Measurements from ENCODE around the gene GSDMA. TPM values are rescaled to one million over a fixed set of nuclear protein-coding genes. Genes with fewer than 3 reads are reported as not detected.

Gene GSDMA
- total RNA-seq, 2 experiments from 2014 or later = 0.64 to 0.87 TPM

Small RNAs within 50 kb of the gene (microRNA-seq; reads per million reads assigned to microRNA genes)
- gene MIR6884 (ENCODE audit: borderline microRNAs expressed, borderline number of aligned reads, borderline replicate concordance) = not detected

Other genes with a start within 250 kb of the GSDMA start
- 10 to 100 TPM; 41.0 to 43.8 TPM for gene MIEN1, start 232.5 kb upstream of the GSDMA start, total RNA-seq
- 1 to 10 TPM in 1 of 2 experiments, under 1 TPM in 1; 0.34 to 1.2 TPM for gene GRB7, start 225.1 kb upstream of the GSDMA start, total RNA-seq
- 10 to 100 TPM; 51.2 to 52.0 TPM for gene IKZF3, start 98.7 kb upstream of the GSDMA start, total RNA-seq
- gene ZPBP2, start 94.8 kb upstream of the GSDMA start, total RNA-seq = 1 to 10 TPM in 1 of 2 experiments, under 1 TPM in 1; 0.61 to 1.0 TPM
- 10 to 100 TPM; 26.4 to 30.2 TPM for gene GSDMB, start 44.4 kb upstream of the GSDMA start, total RNA-seq
- gene ORMDL3, start 35.4 kb upstream of the GSDMA start, total RNA-seq = 10 to 100 TPM; 53.7 to 58.3 TPM
- gene LRRC3C, start 35.3 kb upstream of the GSDMA start, total RNA-seq = not detected
- 100 to 1,000 TPM; 120 to 124 TPM for gene PSMD3, start 17.8 kb downstream of the GSDMA start, total RNA-seq
- gene CSF3, start 52.4 kb downstream of the GSDMA start, total RNA-seq = not detected
- 10 to 100 TPM; 89.2 to 99.9 TPM for gene MED24, start 91.4 kb downstream of the GSDMA start, total RNA-seq
- 10 to 100 TPM; 12.5 to 13.4 TPM for gene THRA, start 100.0 kb downstream of the GSDMA start, total RNA-seq
- gene NR1D1, start 137.6 kb downstream of the GSDMA start, total RNA-seq = 1 to 10 TPM; 6.7 to 7.3 TPM
- 10 to 100 TPM; 77.9 to 80.6 TPM for gene MSL1, start 159.0 kb downstream of the GSDMA start, total RNA-seq
- 100 to 1,000 TPM in 1 of 2 experiments, 10 to 100 TPM in 1; 96.1 to 102 TPM for gene CASC3, start 177.5 kb downstream of the GSDMA start, total RNA-seq
- gene RAPGEFL1, start 214.5 kb downstream of the GSDMA start, total RNA-seq = 1 to 10 TPM; 4.9 to 6.1 TPM

Data from activated CD4-positive, alpha-beta memory T cell treated with anti-CD3 and anti-CD28 coated beads for 36 hours (primary cell).